Type B pancreatic cell (in vitro differentiated cells): ENCODE data around the gene TMEM238L. TPM values are rescaled to one million over a fixed set of nuclear protein-coding genes. Genes with fewer than 3 reads are reported as not detected.

Source experiments
- DNase-seq: peaks from one replicate; pipeline ENCODE4 v3.0.0; 2021; ENCODE audit warnings: mixed read lengths; ENCODE audit not compliant: unreplicated experiment; ENCODE audit errors: extremely low spot score
- H3K27ac Mint-ChIP-seq: 2 replicates; pipeline ENCODE4 v1.8.0; 2021; ENCODE audit warnings: mild to moderate bottlenecking, mixed read lengths
- H3K27me3 Mint-ChIP-seq: 2 replicates; pipeline ENCODE4 v1.8.0; 2021; ENCODE audit warnings: mixed read lengths
- H3K36me3 Mint-ChIP-seq: 2 replicates; pipeline ENCODE4 v1.8.0; 2021; ENCODE audit warnings: mixed read lengths
- H3K4me1 Mint-ChIP-seq: one replicate; pipeline ENCODE4 v1.8.0; 2021; ENCODE audit warnings: mixed read lengths; ENCODE audit not compliant: unreplicated experiment
- H3K4me3 Mint-ChIP-seq: 2 replicates; pipeline ENCODE4 v1.8.0; 2021; ENCODE audit warnings: mild to moderate bottlenecking, mixed read lengths
- H3K9me3 Mint-ChIP-seq: 2 replicates; pipeline ENCODE4 v1.8.0; 2021; ENCODE audit warnings: mixed read lengths
- CTCF ChIP-seq: fragments of 200-600 bp; sonication (generic); conservative IDR thresholded peaks from 2 replicates; pipeline ENCODE4 v1.5.0; 2021; ENCODE audit warnings: antibody characterized with exemption, mild to moderate bottlenecking
- total RNA-seq: library from RNA; stranded (reverse); gene quantifications from 2 replicates; pipeline ENCODE4 v1.2.1, GENCODE V29; 2021; ENCODE audit warnings: low replicate concordance

TMEM238L gene
- total RNA-seq, 1 donor from 2014 or later = not detected

DNA sequence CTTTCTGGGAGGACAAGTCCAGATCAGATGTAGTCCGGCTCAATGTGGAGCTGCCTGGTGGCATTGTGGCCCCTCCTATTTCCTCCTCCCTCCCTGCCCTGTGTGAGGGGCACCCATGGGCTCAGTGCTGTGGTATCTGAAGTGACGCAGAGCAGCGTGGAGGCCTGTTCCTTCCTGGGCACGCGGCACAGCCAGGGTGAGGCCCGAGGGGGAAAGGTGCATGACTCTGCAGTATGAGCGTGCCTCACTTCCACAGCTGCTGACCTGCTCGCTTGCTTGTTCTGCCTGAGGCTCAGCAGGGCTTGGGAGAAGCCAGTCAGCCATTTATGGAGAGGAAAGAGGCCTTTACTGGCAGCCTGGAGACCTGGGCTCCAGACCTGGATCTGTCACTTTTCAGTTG lies 11.7 kb downstream of the TMEM238L start:
- Mint-ChIP-seq H3K9me3 (no peaks in the 10 kb centered on the region), H3K36me3 (no peaks in the 10 kb centered on the region), H3K4me1 (peaks cover 21% of the 10 kb centered on the region), H3K27ac (no peak overlapping the region), H3K27me3 (peaks cover 3% of the 10 kb centered on the region), H3K4me3 (no peak overlapping the region)
- TF ChIP-seq CTCF = no peak
- DNase-seq = no peak

GRCh38 chr17:10790491-10791401 lies 13.2 kb downstream of the TMEM238L start:
- Mint-ChIP-seq H3K4me1 (peaks cover 21% of the 10 kb centered on the region), H3K9me3 (no peaks in the 10 kb centered on the region), H3K27ac (no peak overlapping the region), H3K27me3 (peaks cover 3% of the 10 kb centered on the region), H3K4me3 (no peak overlapping the region), H3K36me3 (no peaks in the 10 kb centered on the region)
- no peak for TF ChIP-seq CTCF
- no peak for DNase-seq

DNA sequence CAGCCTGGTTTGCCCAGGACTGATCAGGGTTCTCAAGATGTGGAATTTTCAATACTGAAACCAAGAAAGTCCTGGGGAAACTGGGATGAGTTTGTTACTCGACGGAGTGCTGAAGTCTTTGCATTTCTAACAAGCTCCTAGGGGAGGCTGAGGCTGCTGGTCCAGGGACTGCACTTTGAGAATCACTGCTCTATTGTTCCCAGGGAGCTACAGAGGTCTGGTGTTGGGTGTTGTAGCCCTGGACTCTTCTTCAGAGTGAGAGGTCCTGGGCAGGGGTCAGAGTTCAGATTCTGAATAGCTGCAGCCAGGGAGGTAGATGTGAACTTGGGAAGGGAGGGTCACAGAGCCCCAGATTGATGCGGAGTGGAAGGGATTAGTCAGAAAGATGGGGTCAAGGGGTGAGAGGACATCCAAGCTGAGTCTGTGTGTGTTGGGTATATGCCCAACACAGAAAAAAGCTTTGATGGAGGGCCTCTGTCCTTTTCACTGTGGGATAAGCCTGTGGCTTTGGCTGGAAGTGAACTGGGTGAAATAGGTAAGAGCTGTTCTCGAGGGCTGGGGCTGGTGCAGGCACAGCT lies 14.1 kb downstream of the TMEM238L start:
- Mint-ChIP-seq H3K27ac (no peak overlapping the region), H3K4me3 (no peak overlapping the region), H3K4me1 (peaks cover 21% of the 10 kb centered on the region), H3K9me3 (no peaks in the 10 kb centered on the region), H3K36me3 (no peaks in the 10 kb centered on the region), H3K27me3 (peaks cover 3% of the 10 kb centered on the region)
- DNase-seq = no peak
- no peak for TF ChIP-seq CTCF

GRCh38 chr17:10787306-10788045 lies 16.4 kb downstream of the TMEM238L start:
- Mint-ChIP-seq H3K36me3 (no peaks in the 10 kb centered on the region), H3K9me3 (no peaks in the 10 kb centered on the region), H3K4me3 (no peak overlapping the region), H3K4me1 (peaks cover 12% of the 10 kb centered on the region), H3K27ac (no peak overlapping the region), H3K27me3 (no peaks in the 10 kb centered on the region)
- TF ChIP-seq CTCF = no peak
- no peak for DNase-seq

GRCh38 chr17:10785295-10785694 lies 18.6 kb downstream of the TMEM238L start:
- Mint-ChIP-seq H3K36me3 (no peaks in the 10 kb centered on the region), H3K9me3 (no peaks in the 10 kb centered on the region), H3K4me3 (no peak overlapping the region), H3K27me3 (no peaks in the 10 kb centered on the region), H3K4me1 (peaks cover 11% of the 10 kb centered on the region), H3K27ac (no peak overlapping the region)
- TF ChIP-seq CTCF = no peak
- no peak for DNase-seq
